HG02852 (cell line): Measurements from ENCODE around the gene DOCK10.

Experiments
- ATAC-seq: cut with Tn5 transposase; IDR thresholded peaks from one replicate; pipeline ENCODE4 v1.9.1; 2021; ENCODE audit warnings: mild to moderate bottlenecking, moderate library complexity; ENCODE audit not compliant: unreplicated experiment

DOCK10 gene

DNA sequence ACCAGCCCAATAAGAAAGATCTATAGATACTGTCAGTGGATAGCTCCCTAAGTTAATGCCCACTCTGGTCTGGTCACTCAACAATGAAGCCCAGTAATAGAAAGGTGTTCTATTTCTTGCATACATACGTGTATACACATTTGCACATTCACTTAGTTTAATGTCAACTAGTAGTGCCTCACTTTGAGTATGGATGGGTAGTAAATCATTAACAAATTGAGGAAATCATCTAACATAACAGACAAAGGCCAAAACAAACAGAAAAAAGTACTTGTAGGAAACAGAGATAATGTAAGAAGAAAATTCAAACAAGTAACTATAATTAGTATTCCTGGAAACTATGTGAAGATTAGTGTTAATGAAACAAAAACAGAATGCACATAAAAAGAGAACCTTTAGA, 312.8 kb downstream of the DOCK10 start:
- no peak for ATAC-seq

- no peak for ATAC-seq
These were observed 317.9 kb downstream of the DOCK10 start for GRCh38 chr2:224724331-224724730.

- no peak for ATAC-seq
These were observed 318.6 kb downstream of the DOCK10 start for GRCh38 chr2:224723586-224724217.

DNA sequence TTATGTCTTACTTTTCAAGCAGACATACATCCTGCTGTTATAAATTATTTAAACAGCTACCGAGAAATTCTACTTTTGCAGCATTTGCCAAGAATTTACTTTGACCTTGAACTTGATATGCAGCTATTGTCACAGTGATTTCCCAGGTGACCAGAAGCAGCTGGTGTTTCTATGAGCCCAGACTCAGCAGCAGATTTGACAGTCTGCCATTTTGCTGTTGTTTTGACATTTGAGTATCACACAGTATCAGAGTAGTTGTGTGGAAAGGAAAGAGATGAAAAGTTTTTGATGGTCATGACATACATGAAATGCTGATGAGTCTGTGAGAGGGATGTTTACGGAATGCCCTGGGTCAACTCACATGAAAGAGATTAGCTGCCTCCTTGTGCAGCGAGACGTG, 319.5 kb downstream of the DOCK10 start:
- no peak for ATAC-seq

DNA sequence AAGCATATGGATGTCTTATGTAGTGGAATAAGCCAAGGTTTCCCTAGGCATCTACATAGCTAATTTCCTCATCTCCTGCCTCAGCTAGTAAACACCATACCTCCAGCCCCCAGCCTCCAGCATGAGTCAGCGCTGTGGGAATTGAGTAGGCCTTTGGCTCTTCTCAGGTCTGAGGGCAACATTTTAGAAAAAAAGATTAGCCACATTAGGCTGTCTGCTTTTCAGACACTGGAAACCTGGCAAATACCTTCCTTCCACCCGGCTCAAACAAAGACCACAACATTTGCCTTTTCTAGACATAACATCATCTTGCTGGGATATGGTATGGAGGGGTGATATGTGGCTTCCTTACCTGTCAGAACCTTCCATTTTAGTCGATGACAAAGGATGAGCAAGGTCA, 320.0 kb downstream of the DOCK10 start:
- no peak for ATAC-seq

- ATAC-seq = no peak
These were observed 325.3 kb downstream of the DOCK10 start for GRCh38 chr2:224716921-224717320.

DNA sequence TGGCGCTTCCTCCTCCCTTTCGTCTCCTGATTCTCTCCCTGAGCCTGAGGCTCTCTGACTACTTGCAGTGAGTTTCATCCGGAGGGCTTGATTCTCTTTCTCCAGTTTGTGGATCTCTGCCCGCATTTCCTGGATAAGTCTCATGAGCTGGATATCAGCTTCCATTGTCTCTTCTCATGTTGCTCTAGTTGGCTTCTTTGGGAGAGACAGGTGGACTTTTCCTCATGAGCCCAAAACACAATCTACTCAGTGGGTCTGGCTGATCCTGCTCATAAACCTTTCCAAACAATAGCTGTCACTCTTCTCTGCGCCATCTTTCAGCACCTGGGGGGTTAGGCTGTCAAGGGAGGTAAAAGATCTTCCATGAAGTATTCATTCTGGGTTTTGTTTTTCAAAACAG, 326.1 kb downstream of the DOCK10 start, which contains the start of gene CCDC195:
TSS of gene CCDC195 (minus strand) at position 165 of the 400 bp plus-strand sequence. CDS start at position 165, 0 bp downstream.
- no peak for ATAC-seq
